Stimulated activated CD8-positive, alpha-beta memory T cell treated with anti-CD3 and anti-CD28 coated beads, Interleukin-7, amount 100 ng/mL, for 24 hours (primary cell): Measurements from ENCODE around the gene HOXC11.

Experiments
- DNase-seq: peaks from one replicate; pipeline ENCODE4 v3.0.0-alpha.2; 2020; ENCODE audit warnings: low read depth

HOXC11 gene

DNA sequence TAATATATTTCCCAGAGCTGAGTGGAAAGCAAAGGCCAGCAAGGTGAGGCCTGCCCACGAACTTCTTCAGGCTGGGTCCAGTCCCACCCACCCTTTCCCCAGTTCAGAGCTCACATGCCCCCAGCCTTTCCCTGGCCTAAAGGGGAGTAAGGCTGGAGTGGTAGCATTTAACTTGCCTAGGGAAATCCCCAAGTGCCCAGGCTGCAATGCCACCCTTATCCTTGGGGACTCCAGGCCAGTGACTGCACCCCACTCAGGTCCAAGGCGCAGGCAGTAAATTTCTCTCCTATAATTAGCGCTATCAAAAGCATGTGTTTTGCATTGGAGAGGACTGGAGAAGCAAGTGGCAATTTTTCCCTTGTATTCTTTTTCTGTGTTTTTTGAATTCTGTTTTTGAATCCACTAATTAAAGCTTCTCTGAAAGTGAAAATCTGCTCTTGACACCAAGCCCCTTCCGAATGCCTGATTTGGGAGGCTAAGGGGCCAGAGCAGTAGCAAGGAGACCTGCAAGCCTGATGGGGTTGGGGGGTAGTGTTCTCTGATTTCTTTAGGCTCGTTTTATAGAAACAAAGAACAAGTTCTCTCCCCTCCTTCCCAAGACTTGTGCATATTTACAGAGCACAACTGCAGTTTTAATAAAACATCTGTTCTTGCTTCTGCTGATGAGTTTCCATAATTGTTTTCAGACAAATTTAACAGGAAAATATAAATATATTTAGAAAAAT lies 51.8 kb downstream of the HOXC11 start:
- no peak for DNase-seq

DNA sequence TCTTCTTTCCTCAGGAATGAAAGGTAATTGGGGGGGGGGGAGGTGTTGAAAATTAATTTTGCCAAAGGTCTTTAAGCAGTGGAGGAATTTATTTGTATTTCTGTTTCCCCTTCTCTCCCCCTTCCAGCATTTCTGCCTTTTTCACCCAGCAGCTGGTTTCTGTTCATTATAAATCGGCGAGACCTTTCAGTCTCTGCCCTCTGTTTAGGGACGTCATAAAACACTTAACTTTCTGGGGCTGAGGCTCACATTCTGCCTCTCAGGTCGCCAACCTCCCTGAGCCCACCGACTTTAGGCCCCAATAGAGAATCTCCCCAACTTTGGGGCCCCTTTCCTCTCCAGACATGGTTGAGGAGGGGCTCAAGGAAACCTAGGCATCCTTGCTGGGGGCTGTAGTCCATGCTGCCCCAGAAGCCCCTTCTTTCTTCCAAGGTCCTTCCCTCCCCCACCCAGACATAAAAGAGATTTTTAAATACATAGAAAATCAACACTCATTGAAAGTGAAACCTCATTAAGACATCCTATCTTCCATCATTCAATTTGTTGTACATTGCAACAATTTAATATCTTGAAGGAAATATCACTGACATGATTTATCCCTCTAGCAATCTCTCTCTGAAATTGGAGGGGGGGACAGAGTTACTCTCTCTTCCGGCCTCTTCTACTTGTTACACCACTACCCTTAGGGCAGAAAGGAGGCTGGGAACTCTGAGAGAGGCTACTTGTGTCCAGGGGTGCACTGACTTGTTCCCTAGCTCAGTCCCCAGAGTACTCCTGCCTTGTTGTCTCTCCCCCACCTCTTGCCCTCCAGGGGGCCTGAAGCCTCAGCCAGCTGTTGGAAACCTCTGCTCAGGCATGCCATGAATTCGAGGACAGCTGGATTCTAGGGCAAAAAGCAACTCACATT lies 52.8 kb downstream of the HOXC11 start:
- no peak for DNase-seq

DNA sequence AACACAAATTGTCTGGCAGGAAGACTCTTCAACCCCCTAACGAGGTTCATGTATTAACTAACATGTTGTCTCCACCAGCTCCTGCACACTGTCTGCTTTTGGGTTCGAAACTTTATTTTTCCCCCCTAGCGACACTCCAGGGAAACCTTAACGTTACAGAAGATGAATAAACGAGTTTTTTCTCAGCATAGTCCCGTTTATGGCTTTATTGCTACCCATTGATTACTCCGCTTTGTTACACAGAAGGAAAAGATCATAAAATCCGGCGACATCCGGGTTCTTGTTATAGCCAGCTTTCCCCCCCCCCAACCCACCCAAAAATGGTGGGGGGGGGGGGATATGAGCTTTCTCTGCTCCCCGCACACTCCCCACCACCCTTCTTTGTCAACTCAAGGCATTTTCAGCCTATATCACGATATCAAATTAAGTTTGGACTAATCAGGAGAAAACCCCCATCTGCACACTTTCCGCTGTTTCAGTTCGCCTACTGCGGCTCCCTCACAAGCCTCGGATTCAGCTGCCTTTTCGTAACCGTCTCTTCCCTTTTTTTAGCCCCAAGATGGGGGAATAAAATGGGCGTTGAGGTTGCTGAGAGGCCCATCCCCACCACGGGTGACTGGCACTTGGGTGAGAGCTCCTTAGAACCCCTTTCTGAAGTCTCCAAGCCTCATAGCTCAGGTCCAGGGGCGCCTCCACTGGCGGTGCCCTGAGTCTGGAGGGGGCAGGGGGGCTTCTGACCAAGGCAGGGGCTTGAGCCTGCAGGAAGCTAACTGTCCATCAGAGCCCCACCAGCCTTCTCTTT lies 53.9 kb downstream of the HOXC11 start:
- no peak for DNase-seq
